GM19023 (cell line): ENCODE measurements around the gene HOOK1.
"Not testable (repeated sequence)": the region's sequence is repeated elsewhere in the genome, so short reads cannot be mapped to it uniquely, and the experiment has no call there.

ENCODE experiments used
- ATAC-seq: cut with Tn5 transposase; IDR thresholded peaks from one replicate; pipeline ENCODE4 v1.9.1; 2021; ENCODE audit warnings: mild to moderate bottlenecking, moderate library complexity; ENCODE audit not compliant: unreplicated experiment

HOOK1 gene

DNA sequence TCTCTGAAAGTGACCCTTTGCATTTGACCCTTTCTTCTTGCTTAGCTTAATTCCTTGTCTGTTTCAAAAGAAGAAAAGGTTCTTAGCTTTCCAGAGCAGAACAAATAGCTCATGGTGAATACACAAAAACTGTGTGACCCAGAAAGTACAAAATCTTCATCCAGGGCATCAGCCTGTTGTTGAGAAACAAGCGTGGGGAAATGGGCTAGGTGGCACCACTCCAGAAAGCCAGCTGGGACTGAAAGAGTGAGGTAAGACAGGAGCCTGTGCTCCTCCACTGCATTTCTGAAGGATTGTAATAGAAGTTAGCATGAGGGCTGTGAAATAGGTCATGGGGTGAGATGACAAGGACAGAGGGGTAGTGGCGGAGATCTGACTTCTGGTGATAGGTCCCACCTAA is 66.0 kb downstream of the HOOK1 start:
- ATAC-seq, result no peak

DNA sequence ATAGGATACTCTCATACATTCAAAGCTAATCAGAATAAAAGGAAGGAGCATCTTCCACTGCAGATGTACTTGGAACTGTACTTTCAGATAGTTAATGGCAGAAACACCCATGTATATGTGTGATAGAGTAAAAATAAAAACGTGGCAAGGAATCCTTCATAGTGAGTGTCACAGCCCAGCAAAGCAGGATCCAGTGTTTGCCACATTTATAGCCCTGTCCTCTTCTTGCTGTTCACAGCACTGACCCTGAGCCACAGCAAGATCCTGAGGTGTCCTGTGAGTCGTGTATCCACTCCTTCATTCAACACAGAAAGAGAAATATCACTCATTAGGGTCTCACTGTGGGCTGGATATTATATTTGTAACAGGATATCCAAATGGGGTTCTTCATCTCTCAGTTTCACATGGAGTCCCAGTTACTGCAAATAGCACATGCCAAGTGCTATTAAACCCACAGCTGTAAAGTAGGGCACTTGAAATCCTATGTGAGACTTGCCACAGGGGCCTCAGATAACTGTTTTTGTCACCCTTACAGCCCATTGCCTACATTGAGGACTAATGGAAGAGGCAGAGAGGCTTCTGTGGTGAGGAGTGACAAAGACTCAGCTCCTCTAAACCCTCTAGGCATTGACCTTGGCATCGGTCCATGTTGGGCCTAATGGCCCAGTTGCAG is 70.5 kb downstream of the HOOK1 start:
- ATAC-seq, result no peak

DNA sequence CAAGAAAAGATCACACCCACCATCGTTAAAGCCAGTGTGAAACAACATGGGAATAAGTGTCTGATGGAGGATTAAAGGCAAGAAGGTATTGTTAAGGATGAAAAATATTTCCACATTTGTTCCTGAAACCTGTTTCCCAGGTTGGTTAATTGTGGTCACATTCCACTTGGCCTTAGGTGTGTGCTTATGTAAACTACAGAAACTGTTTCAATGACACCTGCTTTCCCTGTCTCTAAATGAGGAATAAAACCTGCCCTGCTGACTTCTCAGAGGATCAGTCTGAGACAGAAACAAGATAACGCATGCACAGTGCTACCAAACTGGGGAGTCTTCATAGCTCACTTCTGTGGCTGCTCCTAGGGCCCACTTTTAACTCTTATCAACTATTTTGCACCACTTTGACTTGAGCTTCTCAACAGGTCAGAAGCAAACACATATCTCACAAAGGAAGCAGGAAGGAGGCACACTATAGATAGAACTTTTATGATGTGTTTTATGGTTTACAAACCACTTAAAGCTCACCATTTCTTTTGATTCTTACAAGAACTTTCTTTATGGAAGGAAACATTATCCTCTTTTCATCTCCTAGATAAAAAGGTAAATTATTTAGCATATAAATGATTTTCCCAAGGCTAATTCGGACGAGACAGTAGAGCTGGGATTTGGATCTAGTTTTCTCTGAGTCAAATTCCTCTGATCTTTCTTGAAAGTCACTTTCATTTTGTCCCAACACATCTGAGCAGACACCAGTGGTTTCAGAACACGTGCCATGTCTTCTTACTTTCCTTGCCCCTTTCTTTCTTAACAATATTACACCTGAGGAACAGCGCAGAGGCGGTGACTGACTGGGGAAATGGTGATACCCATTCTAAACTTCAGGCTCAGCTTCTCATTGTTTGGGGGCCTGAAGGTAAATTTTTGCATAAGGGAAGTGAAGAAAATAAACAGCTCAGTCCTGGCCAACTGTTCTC is 78.4 kb downstream of the HOOK1 start:
- ATAC-seq, result no peak

DNA sequence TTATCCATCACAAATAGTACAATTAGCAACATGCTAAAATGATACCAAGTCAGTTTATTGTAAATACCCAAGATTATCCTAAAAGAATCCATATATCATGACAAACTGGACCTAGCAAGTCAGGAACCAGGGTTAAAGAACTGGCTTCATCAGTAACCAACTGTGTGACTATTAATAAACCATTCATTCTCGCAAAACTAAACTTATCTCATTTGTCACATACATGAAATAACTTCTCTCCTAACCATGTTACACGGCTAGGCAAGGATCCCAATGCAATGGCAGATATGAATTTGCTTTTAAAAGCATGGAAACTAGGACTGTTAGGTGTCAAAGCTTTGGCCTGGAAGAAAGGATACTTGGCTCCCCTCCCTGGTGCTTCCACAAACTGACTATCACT is 82.4 kb downstream of the HOOK1 start:
- ATAC-seq, result no peak

DNA sequence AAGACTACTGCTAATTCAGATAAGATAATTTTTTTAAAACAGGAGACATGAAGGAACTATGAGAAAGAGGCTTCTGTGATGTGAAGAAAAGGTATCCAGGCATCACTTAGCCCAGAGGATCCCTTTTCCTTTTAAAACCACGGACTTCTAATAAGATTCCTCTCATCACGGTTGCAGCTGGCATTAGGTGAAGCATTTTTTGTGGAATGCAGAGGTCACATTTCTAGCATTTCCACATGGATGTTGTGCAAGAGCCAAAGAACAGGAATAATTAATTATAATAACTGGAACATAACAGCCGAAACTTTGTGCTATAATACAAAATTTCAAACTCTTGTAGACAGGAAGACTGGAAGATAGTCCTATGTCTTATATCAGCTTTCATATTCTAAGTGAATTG is 84.2 kb downstream of the HOOK1 start:
- no peak for ATAC-seq

DNA sequence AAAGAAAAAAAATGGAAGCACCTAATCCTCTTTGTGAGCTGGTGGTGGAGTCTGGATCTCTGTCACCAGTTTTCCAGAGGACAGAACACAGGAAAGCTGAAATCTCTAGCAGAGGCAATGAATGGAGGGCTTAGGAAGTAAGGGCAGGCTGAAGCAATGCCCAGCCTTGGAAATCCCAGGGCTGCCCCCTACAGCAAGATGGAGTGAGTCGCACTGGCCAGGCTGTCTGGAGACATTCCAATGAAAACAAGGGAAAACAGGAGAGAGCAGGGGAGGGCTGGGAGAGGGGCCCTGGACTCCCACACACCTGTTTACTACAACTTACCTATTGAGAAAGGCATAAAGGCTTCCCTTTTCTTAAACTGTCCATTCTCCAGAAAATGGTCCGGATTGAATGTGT is 85.9 kb downstream of the HOOK1 start:
- ATAC-seq, result no peak

DNA sequence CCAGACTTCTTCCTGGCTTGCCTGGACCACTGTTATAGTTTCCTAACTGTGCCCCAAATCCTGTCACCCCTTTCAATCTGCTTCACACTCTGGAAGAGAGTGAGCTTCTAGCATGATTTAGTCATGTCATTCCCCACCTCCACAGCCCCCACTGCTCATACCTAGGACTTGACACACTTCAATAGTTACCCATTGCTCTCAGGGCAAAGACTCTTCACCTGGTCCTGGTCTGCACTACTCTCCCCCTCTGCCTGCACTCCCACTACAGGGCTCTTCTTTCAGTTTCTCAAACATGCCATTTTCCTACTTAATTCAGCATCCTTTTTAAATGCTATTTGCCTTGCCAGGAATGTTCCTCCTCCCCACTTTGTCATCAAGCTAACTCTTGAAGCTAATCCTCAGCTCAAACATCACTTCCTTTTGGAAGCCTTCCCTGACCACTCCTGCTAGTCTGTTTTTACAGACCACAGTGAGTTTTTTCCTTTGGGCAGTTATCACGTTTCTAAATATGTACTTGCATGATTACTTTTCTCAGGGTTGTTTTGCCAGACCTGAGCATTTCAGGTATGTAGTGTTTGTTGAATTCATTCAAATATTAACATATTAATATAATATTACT is 87.1 kb downstream of the HOOK1 start:
- no peak for ATAC-seq

DNA sequence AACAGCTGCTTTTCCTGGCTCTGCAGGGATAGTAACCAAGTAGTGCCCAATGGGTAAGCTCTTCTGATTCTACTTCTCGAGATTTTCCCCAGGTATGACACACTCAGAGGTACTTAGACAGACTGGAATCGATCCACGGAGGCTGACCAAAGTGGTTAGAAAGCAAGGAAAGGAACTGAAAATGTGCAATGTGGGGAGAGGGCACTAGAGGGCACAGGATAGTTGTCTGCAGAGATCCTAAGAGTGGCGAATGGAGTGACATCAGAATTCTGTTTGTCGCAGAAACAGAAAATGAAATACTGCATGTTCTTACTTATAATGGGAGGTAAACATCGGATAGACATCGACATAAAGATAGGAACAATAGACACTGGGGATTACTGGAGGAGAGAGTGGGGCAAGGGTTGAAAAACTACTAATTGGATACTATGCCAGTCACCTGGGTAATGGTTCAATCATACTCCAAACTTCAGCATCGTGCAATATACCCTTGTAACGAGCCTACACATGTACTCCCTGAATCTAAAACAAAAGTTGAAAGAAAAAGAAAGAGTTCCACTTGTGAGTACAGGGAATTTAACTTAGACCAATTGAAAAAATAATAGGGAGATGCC is 88.5 kb downstream of the HOOK1 start:
- no peak for ATAC-seq

DNA sequence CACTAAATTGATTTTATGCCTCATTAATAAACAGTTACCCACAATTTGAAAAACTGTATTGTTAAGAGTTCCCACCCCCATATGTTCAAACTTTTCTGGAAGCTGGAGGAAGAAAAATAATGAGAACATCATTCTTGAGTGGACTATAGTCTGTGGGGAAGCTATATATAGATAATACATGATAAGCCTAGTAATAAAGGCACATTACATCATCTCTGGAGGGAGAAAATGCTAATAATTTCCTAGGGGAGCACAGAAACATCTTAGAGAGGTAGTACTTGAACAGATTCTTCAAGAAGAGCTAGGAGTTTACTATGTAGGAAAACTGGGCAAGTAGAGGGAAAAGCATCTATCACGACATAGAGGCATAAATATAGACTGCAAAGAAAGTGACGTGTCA is 92.2 kb downstream of the HOOK1 start:
- ATAC-seq, result no peak

DNA sequence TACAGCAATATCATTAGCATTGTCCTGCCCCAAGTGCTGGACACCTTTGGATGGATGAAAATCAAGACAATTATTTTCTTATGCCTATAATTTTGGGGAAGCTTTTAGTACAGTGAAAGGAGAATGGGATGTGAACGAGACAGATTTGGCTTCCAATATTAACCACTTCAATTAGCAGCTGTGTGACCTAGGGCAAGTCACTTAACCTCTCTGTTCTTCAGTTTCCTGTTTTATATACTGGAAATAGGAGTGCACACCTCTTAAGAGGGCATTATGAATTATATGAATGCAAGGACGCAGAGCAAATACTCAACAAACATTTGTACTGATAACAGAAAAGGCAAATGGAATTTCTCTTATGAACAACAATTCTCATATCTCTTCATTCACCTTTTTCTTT is 93.3 kb downstream of the HOOK1 start:
- no peak for ATAC-seq

DNA sequence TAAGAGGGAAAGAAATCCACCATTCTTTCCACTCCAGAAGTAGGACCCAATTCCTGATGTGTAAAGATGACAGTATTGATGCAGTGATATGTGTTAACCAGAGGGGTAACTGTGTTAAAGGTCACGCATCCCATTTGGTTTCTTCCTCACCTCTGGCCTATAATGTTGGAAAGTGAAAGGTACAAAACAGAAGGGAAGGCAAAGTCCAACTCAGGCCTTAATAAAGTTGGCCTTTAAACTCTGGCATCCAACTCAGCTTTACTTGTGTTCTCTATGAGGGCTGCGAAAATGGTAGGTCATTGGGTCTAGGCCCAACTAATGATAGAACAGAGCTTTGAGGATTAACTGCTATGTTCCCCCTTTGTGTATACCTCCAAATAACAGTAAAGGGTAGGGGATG is 93.9 kb downstream of the HOOK1 start:
- ATAC-seq, result no peak

DNA sequence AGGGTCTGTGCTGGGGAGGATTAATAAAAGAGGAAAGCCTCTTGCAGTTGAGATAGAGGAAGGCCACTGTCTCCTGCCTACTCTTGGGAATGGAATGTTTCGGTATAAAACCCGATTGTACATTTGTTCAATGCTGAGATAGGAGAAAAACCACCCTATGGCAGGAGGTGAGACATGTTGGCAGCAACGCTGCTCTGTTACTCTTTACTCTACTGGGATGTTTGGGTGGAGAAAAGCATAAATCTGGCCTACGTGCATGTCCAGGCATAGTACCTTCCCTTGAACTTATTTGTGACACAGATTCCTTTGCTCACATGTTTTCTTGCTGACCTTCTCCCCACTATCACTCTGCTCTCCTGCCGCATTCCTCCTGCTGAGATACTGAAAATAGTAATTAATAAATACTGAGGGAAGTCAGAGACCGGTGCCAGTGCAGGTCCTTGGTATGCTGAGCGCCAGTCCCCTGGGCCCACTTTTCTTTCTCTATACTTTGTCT is 100.1 kb downstream of the HOOK1 start:
- not testable (repeated sequence) for ATAC-seq

DNA sequence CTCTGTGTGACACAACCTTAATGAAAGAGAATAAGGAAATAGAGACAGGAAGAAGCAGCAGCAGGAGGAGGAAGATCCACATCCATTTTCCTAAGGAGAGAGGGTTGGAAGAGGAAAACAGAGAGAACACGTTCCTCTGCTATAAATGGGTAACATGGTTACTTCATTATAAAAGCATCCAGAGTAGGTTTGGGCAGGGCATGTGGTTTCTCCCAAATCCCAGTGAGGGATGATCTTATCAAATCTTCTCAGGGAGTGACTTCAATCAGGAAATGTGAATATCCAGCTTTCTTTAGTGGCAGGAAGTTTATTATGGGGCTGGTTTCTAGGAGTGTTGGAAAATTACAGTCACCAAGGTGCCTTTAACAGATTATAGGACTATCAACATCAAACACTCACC is 100.8 kb downstream of the HOOK1 start:
- ATAC-seq, result no peak

DNA sequence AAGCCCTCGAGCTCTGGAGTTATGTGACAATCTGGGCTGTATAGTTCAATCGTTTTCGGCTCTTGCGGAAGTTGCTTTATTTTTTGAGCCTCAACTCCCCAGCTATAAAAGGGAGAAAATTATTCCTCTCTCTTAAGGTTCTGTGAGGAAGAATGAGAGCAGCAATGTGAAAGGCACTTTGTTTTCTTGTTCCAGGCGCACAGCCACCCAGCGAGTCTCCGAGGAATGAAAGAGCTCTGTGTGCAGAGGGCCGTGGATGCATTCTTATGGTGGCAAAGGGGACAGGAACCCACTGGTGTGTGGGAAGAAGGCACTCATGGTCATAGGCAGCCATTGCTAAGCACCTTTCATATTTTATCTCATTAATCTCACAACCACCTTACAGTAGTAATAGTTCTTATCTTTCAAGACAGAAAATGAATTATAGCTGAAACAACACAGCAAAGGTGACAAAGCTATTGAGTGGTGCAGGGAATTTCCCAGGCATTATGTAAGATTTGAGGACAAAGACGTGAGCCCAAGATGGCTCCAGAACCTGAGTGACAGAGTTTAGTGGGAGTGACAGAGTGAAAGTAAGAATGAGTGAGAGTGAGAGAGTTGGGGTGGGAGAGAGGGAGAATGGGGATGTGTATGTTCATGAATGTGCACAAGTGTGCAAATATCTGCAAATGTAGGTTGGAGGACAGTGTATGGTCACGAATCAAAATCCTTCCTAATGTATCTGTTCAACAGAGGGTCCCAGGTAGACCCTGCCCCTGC is 102.5 kb downstream of the HOOK1 start:
- ATAC-seq, result no peak

DNA sequence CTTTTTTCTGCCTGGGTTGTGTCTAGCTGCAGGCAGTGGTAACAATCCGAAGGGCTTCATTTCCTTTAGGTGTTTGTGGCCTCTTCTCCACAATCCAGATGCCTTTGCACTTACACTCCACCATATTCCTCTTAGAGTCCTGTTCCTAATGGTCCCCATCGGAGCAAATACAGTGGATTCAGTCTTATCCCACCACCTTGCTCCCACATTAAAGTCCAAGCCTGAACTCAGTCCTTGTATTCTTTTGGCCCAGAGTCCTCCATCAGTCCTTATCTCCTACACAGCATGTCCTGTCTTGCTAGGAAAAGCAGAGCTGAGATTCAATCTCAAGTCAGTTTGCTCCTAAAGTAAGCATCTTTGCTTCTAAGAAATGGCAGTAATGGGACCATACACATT is 103.0 kb downstream of the HOOK1 start:
- ATAC-seq, result no peak

DNA sequence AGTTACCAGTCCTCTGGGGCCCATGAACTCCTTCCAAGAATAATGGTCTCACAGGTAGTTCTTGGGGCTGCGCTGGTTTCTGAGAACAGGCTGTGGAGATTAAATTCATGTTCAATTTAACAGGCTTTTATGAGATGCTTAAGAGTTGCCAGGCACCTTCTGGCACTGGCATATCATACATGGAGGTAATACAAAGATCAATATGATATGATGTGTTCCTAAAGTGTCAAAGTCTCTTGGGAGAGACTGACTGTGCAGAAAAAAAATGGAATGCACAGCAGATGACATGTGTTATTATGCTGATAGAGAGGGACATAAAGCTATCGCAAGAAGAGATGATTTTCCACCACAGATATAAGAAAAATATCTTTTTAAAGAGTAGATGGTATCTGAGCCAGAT is 105.0 kb downstream of the HOOK1 start:
- ATAC-seq, result no peak

DNA sequence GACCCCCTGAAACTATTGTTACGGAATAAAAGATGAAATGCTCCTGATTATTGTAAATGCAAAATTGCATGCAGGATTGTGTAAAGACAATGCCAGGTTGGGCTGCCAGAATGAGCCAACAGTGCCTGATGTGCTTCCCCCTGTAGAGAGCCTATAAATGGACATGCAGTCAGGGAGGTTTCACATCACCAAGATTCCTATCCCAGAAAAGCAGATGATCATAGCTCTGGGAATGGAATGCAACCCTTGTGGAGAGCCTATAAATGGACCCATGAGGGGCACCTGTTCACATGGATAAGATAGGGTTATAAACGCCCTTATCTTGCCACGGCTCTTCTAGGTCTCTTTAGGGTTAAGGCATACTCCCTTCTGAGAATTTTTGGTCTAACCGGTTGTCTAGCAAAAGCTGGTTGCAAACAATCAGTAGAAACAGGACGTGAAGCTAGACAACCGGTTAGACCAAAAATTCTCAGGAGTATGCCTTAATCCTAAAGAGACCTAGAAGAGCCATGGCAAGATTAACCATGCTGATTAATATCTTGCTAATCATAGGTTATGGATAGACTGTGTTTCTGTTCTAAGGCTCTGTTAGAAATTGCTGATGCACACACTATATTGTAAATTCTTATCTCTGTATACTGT is 106.6 kb downstream of the HOOK1 start:
- not testable (repeated sequence) for ATAC-seq

DNA sequence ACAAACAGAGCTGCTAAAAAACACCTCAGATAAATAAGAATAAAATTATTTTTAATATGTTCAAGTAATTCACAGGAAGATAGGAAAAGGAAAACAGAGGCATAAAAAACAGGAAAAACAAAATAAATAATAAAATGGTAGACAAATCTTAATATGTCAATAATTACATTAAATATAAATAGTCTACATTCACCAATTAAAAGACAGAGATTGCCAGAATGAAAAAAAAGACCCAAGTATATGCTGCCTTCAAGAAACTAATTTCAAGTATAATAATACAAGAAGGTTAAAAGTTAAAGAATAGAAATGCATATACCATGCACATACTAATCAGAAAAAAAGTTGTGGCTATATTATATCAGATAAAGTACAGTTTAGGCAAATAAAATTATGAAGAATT is 109.9 kb downstream of the HOOK1 start:
- no peak for ATAC-seq
